HCT116 (cell line): ENCODE measurements around the gene RAB39B. TPM values are rescaled to one million over a fixed set of nuclear protein-coding genes. Genes with fewer than 3 reads are reported as not detected.
A peak's percentile ranks its signal among the peaks of the same experiment; 100 is the strongest.

ENCODE experiments used
- ATAC-seq: fragments of 200-7000 bp; cut with Tn5 transposase; 2 replicates; pipeline ENCODE4 v1.9.1; 2020; ENCODE audit warnings: mild to moderate bottlenecking, moderate library complexity
- BruUV-seq: library from RNA; stranded (reverse); fragments of 400-500 nt; replicated peaks from 2 replicates; lab custom pipeline; 2021; lab: Mats Ljungman, UMichigan
- CTCF ChIA-PET: fragments of 300-600 bp; sonication (Branson Sonifier 250); formaldehyde crosslinking; loops from one replicate; lab custom pipeline; 2021; ENCODE audit warnings: antibody characterized with exemption; lab: Charles Lee
- POLR2A ChIA-PET: fragments of 300-600, 350-600 bp; sonication (Branson Sonifier 250); formaldehyde crosslinking; loops from one replicate; lab custom pipeline; 2021; ENCODE audit warnings: antibody characterized with exemption; lab: Charles Lee
- RAD21 ChIA-PET, 2 experiments: fragments of 300-600 bp; sonication (Branson Sonifier 250); formaldehyde crosslinking; loops; one replicate each; lab custom pipeline; 2023; ENCODE audit warnings: low total read pairs in 2 of 2; ENCODE audit not compliant: uncharacterized antibody in 2 of 2, unreplicated experiment in 2 of 2, low non-redundant PET in 1 of 2; lab: Charles Lee
- DNase-seq: peaks from one replicate; pipeline ENCODE4 v3.0.0-alpha.2; 2010; ENCODE audit warnings: low read depth, low spot score
- H2AFZ ChIP-seq: fragments of 200-600 bp; shearing (Covaris generic), sonication (generic); 2 replicates; pipeline ENCODE4 v1.6.1; 2017; ENCODE audit warnings: low read depth, mixed run types, mixed read lengths, antibody characterized with exemption, low read length; ENCODE audit not compliant: poor library complexity, severe bottlenecking
- H3K27ac ChIP-seq: 2 replicates; pipeline ENCODE4 v1.5.1; 2012; ENCODE audit warnings: low read depth, low read length
- H3K27me3 ChIP-seq: fragments of 200-600 bp; sonication (generic); 2 replicates; pipeline ENCODE4 v1.6.1; 2016; ENCODE audit warnings: mixed run types, low read length, mixed read lengths; ENCODE audit not compliant: insufficient read depth
- H3K36me3 ChIP-seq, 2 experiments: fragments of 200-500 bp in 1 of 2; fragments of 200-600 bp in 1 of 2; sonication (Bioruptor generic) in 1 of 2; sonication (generic) in 1 of 2; 2 replicates each; pipeline versions ENCODE4 v1.5.1 to v1.6.1; 2014 to 2016; ENCODE audit warnings: low read length in 2 of 2, inconsistent platforms in 1 of 2, mixed read lengths in 1 of 2, mixed run types in 1 of 2; ENCODE audit not compliant: insufficient read depth in 2 of 2, control insufficient read depth in 1 of 2
- H3K4me1 ChIP-seq, 2 experiments: fragments of 200-600 bp in 1 of 2; sonication (generic) in 1 of 2; 2 replicates each; pipeline versions ENCODE4 v1.5.1 to v1.6.1; 2012 to 2017; ENCODE audit warnings: low read length in 2 of 2, inconsistent platforms in 1 of 2, mild to moderate bottlenecking in 1 of 2, mixed read lengths in 1 of 2, mixed run types in 1 of 2, moderate library complexity in 1 of 2; ENCODE audit not compliant: insufficient read depth in 2 of 2, control insufficient read depth in 1 of 2
- H3K4me2 ChIP-seq: fragments of 200-600 bp; sonication (generic); 2 replicates; pipeline ENCODE4 v1.6.1; 2017; ENCODE audit warnings: mixed run types, low read length, mixed read lengths
- H3K4me3 ChIP-seq, 2 experiments: fragments of 200-600 bp in 1 of 2; sonication (generic) in 1 of 2; replicated peaks in 1 of 2; 2 replicates each; pipeline ENCODE4 v1.5.1; 2011 to 2016; ENCODE audit warnings: low read length in 2 of 2, control low read depth in 1 of 2, low read depth in 1 of 2, mild to moderate bottlenecking in 1 of 2, mixed read lengths in 1 of 2, mixed run types in 1 of 2
- H3K79me2 ChIP-seq: fragments of 200-600 bp; sonication (generic); 2 replicates; pipeline ENCODE4 v1.6.1; 2017; ENCODE audit warnings: mild to moderate bottlenecking, mixed run types, low read length, moderate library complexity, mixed read lengths; ENCODE audit not compliant: insufficient read depth
- H3K9ac ChIP-seq: fragments of 200-600 bp; sonication (generic); 2 replicates; pipeline ENCODE4 v1.6.1; 2016; ENCODE audit warnings: low read length, mixed read lengths
- H3K9me2 ChIP-seq: fragments of 200-600 bp; sonication (generic), shearing (Covaris generic); 2 replicates; pipeline ENCODE4 v1.6.1; 2017; ENCODE audit warnings: mixed run types, mild to moderate bottlenecking, moderate library complexity; ENCODE audit not compliant: insufficient read depth
- H3K9me3 ChIP-seq, 2 experiments: fragments of 200-500 bp in 1 of 2; fragments of 200-600 bp in 1 of 2; sonication (Bioruptor generic) in 1 of 2; sonication (generic) in 1 of 2; 2 replicates each; pipeline ENCODE4 v1.6.1; 2014 to 2017; ENCODE audit warnings: low read length in 2 of 2, mixed read lengths in 2 of 2, inconsistent platforms in 1 of 2, low read depth in 1 of 2, mild to moderate bottlenecking in 1 of 2, mixed run types in 1 of 2, moderate library complexity in 1 of 2; ENCODE audit not compliant: control insufficient read depth in 1 of 2, insufficient read depth in 1 of 2
- H4K20me1 ChIP-seq: fragments of 200-600 bp; sonication (generic), shearing (Covaris generic); 2 replicates; pipeline ENCODE4 v1.6.1; 2017; ENCODE audit warnings: mixed run types, mild to moderate bottlenecking, moderate library complexity; ENCODE audit not compliant: insufficient read depth
- CEBPB ChIP-seq: IDR thresholded peaks from 2 replicates; pipeline ENCODE4 v1.6.1; 2012; ENCODE audit warnings: low read depth
- EGR1 ChIP-seq: IDR thresholded peaks from 2 replicates; pipeline ENCODE4 v1.6.1; 2012; ENCODE audit warnings: low read depth
- ELF1 ChIP-seq: IDR thresholded peaks from 2 replicates; pipeline ENCODE4 v1.6.1; 2012; ENCODE audit warnings: low read depth, borderline replicate concordance
- EZH2 ChIP-seq: fragments of 200-600 bp; sonication (generic); IDR thresholded peaks from 2 replicates; pipeline ENCODE4 v1.6.1; 2017; ENCODE audit warnings: antibody characterized with exemption, mixed run types
- EZH2phosphoT487 ChIP-seq: fragments of 200-600 bp; IDR thresholded peaks from 2 replicates; pipeline ENCODE4 v1.6.1; 2018; ENCODE audit warnings: antibody characterized with exemption, borderline replicate concordance
- FOSL1 ChIP-seq: IDR thresholded peaks from 2 replicates; pipeline ENCODE4 v1.6.1; 2012; ENCODE audit warnings: low read depth
- JUND ChIP-seq: IDR thresholded peaks from 2 replicates; pipeline ENCODE4 v1.6.1; 2012
- POLR2A ChIP-seq: IDR thresholded peaks from 2 replicates; pipeline ENCODE4 v1.7.0; 2011; ENCODE audit warnings: borderline replicate concordance; ENCODE audit not compliant: insufficient read depth, insufficient read length; ENCODE audit errors: extremely low read depth
- POLR2AphosphoS5 ChIP-seq: IDR thresholded peaks from 2 replicates; pipeline ENCODE4 v1.6.1; 2011; ENCODE audit warnings: mild to moderate bottlenecking, low read depth, low read length, moderate library complexity
- SIN3A ChIP-seq: IDR thresholded peaks from 2 replicates; pipeline ENCODE4 v1.6.1; 2012; ENCODE audit warnings: low read depth
- TCF7L2 ChIP-seq: IDR thresholded peaks from 2 replicates; pipeline ENCODE4 v1.7.0; 2011; ENCODE audit warnings: borderline replicate concordance, inconsistent platforms; ENCODE audit not compliant: insufficient read depth, insufficient read length; ENCODE audit errors: extremely low read depth
- ZBTB33 ChIP-seq: IDR thresholded peaks from 2 replicates; pipeline ENCODE4 v1.6.1; 2011; ENCODE audit warnings: mild to moderate bottlenecking, low read length, moderate library complexity; ENCODE audit not compliant: insufficient replicate concordance; ENCODE audit errors: extremely low read depth
- ZFX ChIP-seq: fragments of 450-650 bp; IDR thresholded peaks from 2 replicates; pipeline ENCODE4 v1.6.1; 2017
- intact Hi-C: fragments of 100-400 bp; cut with micrococcal nuclease; formaldehyde crosslinking; loops from 2 replicates; pipeline ENCODE4 v1.10.0; 2022
- total RNA-seq: library from RNA; stranded (reverse); gene quantifications from one replicate; pipeline ENCODE4 v1.2.1, GENCODE V29; 2021; ENCODE audit not compliant: unreplicated experiment
- TF ChIP-seq, protein P1 (sequence below): IDR thresholded peaks from 2 replicates; pipeline ENCODE4 v1.6.1; 2012; ENCODE audit warnings: low read depth

Gene RAB39B
- total RNA-seq, 1 experiment from 2014 or later: 0.10 TPM

DNA sequence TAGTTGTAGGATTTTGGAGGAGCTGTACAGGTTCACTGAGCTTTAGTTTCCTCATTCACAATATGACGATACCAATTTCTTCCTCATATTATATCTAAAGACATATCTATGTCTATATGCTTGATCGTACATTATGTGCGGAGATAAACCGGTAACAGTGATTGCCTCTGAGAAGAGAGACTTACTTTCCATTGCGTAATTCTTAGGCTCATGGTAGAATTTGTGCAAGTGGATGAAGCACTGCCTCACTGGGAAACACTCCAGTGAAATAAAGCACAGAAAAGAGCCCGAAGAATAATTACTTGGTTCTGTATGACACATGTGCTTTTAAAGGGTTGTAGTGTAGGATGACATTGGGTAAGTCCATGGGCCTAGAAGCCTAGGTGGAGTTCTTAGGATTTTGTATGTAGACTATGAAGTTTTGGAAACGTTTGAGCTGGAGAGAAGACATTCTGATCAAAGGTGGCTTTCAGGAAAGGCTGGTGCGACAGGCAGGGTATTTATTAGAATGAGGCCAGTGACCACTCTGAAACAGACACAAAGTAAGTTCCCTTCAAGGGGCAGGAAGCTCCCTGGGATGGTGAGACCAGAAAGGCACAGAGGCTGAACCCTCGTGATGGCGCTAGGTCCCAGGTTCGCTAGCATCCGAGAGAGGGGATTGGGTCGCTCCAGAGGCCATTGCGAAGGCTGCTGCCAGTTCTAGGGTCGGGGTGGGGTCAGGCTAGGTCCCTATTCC lies 48.7 kb downstream of the RAB39B start:
- H3K4me3 ChIP-seq: peak overlapping the region; percentile 64 to 78
- peak overlapping the region; percentile 87 for H3K9ac ChIP-seq
- H3K4me2 ChIP-seq: peak overlapping the region; percentile 80
- ChIA-PET RAD21 (no interaction called here), POLR2A (interaction anchor here (1.6 kb wide), 1 partner anchor 10 kb away, joined by 6 read pairs; no protein-coding TSS in a partner anchor), CTCF (interaction anchor here (0.8 to 1.7 kb wide), 3 partner anchors 11 to 298 kb away, joined by 3 to 13 read pairs (median 4); no protein-coding TSS in a partner anchor)
- intact Hi-C loops: no loop called here
- no peaks in the 10 kb centered on the region for H3K27me3 ChIP-seq
- TF ChIP-seq EZH2phosphoT487: no peak
- peak; percentile 39; the same call in 1 of the 2 replicates for TF ChIP-seq CEBPB
- peak; percentile 46 for ATAC-seq
- DNase-seq: no peak
- peaks cover 42% of the 10 kb centered on the region for H3K79me2 ChIP-seq
- no peaks in the 10 kb centered on the region for H3K9me2 ChIP-seq
- H3K4me1 ChIP-seq: peaks cover 0 to 14% of the 10 kb centered on the region in 2 experiments; a peak in 2 of 4 replicates
- BruUV-seq: TSS peak; percentile 82
- no peak overlapping the region for H2AFZ ChIP-seq
- H3K9me3 ChIP-seq: no peaks in the 10 kb centered on the region
- H3K27ac ChIP-seq: peak overlapping the region; percentile 67
- no peaks in the 10 kb centered on the region for H3K36me3 ChIP-seq
- no peaks in the 10 kb centered on the region for H4K20me1 ChIP-seq

GRCh38 chrX:155213731-155214130 lies 50.6 kb downstream of the RAB39B start:
- no TSS peak for BruUV-seq
- Histone ChIP-seq H3K9ac (no peak overlapping the region), H3K4me1 (peaks cover 0 to 14% of the 10 kb centered on the region in 2 experiments; a peak in 2 of 4 replicates), H3K9me3 (no peaks in the 10 kb centered on the region), H3K9me2 (no peaks in the 10 kb centered on the region), H4K20me1 (no peaks in the 10 kb centered on the region), H3K79me2 (peaks cover 24% of the 10 kb centered on the region), H3K4me3 (no peak overlapping the region), H3K27ac (no peak overlapping the region), H3K27me3 (no peaks in the 10 kb centered on the region), H3K4me2 (no peak overlapping the region), H3K36me3 (no peaks in the 10 kb centered on the region), H2AFZ (no peak overlapping the region)
- DNase-seq (no peak), ATAC-seq (no peak)
- intact Hi-C loops: no loop called here
- POLR2A ChIA-PET: no interaction called here
- CTCF ChIA-PET: no interaction called here
- RAD21 ChIA-PET: no interaction called here
- TF ChIP-seq ELF1 (no peak), ZFX (no peak), EZH2 (no peak), POLR2AphosphoS5 (no peak), ZBTB33 (no peak), TCF7L2 (no peak), FOSL1 (no peak), CEBPB (no peak), SIN3A (no peak), POLR2A (no peak), JUND (no peak), EZH2phosphoT487 (no peak), EGR1 (no peak)
- TF ChIP-seq, protein P1, sequence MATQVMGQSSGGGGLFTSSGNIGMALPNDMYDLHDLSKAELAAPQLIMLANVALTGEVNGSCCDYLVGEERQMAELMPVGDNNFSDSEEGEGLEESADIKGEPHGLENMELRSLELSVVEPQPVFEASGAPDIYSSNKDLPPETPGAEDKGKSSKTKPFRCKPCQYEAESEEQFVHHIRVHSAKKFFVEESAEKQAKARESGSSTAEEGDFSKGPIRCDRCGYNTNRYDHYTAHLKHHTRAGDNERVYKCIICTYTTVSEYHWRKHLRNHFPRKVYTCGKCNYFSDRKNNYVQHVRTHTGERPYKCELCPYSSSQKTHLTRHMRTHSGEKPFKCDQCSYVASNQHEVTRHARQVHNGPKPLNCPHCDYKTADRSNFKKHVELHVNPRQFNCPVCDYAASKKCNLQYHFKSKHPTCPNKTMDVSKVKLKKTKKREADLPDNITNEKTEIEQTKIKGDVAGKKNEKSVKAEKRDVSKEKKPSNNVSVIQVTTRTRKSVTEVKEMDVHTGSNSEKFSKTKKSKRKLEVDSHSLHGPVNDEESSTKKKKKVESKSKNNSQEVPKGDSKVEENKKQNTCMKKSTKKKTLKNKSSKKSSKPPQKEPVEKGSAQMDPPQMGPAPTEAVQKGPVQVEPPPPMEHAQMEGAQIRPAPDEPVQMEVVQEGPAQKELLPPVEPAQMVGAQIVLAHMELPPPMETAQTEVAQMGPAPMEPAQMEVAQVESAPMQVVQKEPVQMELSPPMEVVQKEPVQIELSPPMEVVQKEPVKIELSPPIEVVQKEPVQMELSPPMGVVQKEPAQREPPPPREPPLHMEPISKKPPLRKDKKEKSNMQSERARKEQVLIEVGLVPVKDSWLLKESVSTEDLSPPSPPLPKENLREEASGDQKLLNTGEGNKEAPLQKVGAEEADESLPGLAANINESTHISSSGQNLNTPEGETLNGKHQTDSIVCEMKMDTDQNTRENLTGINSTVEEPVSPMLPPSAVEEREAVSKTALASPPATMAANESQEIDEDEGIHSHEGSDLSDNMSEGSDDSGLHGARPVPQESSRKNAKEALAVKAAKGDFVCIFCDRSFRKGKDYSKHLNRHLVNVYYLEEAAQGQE: no peak
